Panc1 (cell line): ENCODE results near the gene SLC34A3. TPM values are rescaled to one million over a fixed set of nuclear protein-coding genes. Genes with fewer than 3 reads are reported as not detected.
A peak's percentile ranks its signal among the peaks of the same experiment; 100 is the strongest.
"Not testable (repeated sequence)": the region's sequence is repeated elsewhere in the genome, so short reads cannot be mapped to it uniquely, and the experiment has no call there.

ENCODE experiments used
- ATAC-seq: fragments of 200-7000 bp; cut with Tn5 transposase; 2 replicates; pipeline ENCODE4 v1.9.1; 2020; ENCODE audit warnings: mild to moderate bottlenecking, moderate library complexity
- BruUV-seq: library from RNA; stranded (reverse); fragments of 400-500 nt; replicated peaks from 2 replicates; lab custom pipeline; 2021; lab: Mats Ljungman, UMichigan
- CTCF ChIA-PET: fragments of 300-600 bp; sonication (Branson Sonifier 250); formaldehyde crosslinking; loops from one replicate; lab custom pipeline; 2022; ENCODE audit warnings: antibody characterized with exemption; lab: Charles Lee
- POLR2A ChIA-PET: fragments of 300-600 bp; sonication (Branson Sonifier 250); formaldehyde crosslinking; loops from one replicate; lab custom pipeline; 2022; ENCODE audit warnings: antibody characterized with exemption; lab: Charles Lee
- DNase-seq: peaks from one replicate; pipeline ENCODE4 v3.0.0-alpha.2; 2010; ENCODE audit warnings: low read depth, low spot score
- H3K27ac ChIP-seq: 2 replicates; pipeline ENCODE4 v1.5.1; 2011; ENCODE audit warnings: mild to moderate bottlenecking, low read length, inconsistent platforms
- H3K27me3 ChIP-seq: fragments of 200-500 bp; sonication (Bioruptor generic); 2 replicates; pipeline ENCODE4 v1.6.0; 2014; ENCODE audit warnings: low read length, inconsistent platforms; ENCODE audit not compliant: control insufficient read depth, insufficient read depth
- H3K36me3 ChIP-seq: fragments of 200-500 bp; sonication (Bioruptor generic); 2 replicates; pipeline ENCODE4 v1.5.1; 2014; ENCODE audit warnings: inconsistent platforms, mild to moderate bottlenecking, low read length, moderate library complexity; ENCODE audit not compliant: control insufficient read depth, insufficient read depth
- H3K4me1 ChIP-seq: 2 replicates; pipeline ENCODE4 v1.5.1; 2011; ENCODE audit warnings: inconsistent platforms, mild to moderate bottlenecking, low read length, moderate library complexity; ENCODE audit not compliant: control insufficient read depth, insufficient read depth
- H3K4me3 ChIP-seq, 2 experiments: 2 replicates each; pipeline ENCODE4 v1.5.1; 2011 to 2012; ENCODE audit warnings: low read depth in 2 of 2, low read length in 2 of 2, mild to moderate bottlenecking in 2 of 2, inconsistent platforms in 1 of 2, moderate library complexity in 1 of 2
- H3K9me3 ChIP-seq: fragments of 200-500 bp; sonication (Bioruptor generic); 2 replicates; pipeline ENCODE4 v1.5.1; 2014; ENCODE audit warnings: low read depth, mild to moderate bottlenecking, inconsistent platforms, low read length, moderate library complexity; ENCODE audit not compliant: control insufficient read depth, insufficient read depth
- POLR2AphosphoS5 ChIP-seq: IDR thresholded peaks from 2 replicates; pipeline ENCODE4 v1.6.1; 2012; ENCODE audit warnings: mild to moderate bottlenecking, low read depth, low read length, moderate library complexity
- SIN3A ChIP-seq: IDR thresholded peaks from 2 replicates; pipeline ENCODE4 v1.6.1; 2012; ENCODE audit warnings: low read depth, mild to moderate bottlenecking, low read length, moderate library complexity, borderline replicate concordance; ENCODE audit not compliant: insufficient read depth
- TCF7L2 ChIP-seq: IDR thresholded peaks from 2 replicates; pipeline ENCODE4 v1.6.1; 2011; ENCODE audit warnings: mild to moderate bottlenecking, low read depth, low read length, inconsistent platforms
- in situ Hi-C: cut with HindIII; loops from 2 replicates; pipeline ENCODE4 v1.10.0; 2016; ENCODE audit warnings: low sequenced_read_pairs, low pct_unique_long_range_greater_than_20kb
- intact Hi-C: fragments of 100-400 bp; cut with micrococcal nuclease; formaldehyde crosslinking; loops from one replicate; pipeline ENCODE4 v1.10.0; 2022; ENCODE audit not compliant: unreplicated experiment
- total RNA-seq: library from RNA; stranded (reverse); gene quantifications from one replicate; pipeline ENCODE4 v1.2.1, GENCODE V29; 2021; ENCODE audit not compliant: unreplicated experiment
- TF ChIP-seq, protein P1 (sequence below): fragments of 450-650 bp; IDR thresholded peaks from 2 replicates; pipeline ENCODE4 v1.5.1; 2017; ENCODE audit warnings: mild to moderate bottlenecking
- TF ChIP-seq, protein P2 (sequence below), 2 experiments: IDR thresholded peaks; 2 replicates each; pipeline ENCODE4 v1.6.1; 2011 to 2012; ENCODE audit warnings: low read depth in 2 of 2, control low read depth in 1 of 2, low read length in 1 of 2, mild to moderate bottlenecking in 1 of 2, moderate library complexity in 1 of 2; ENCODE audit not compliant: insufficient read depth in 1 of 2

The SLC34A3 gene
- total RNA-seq, 1 experiment from 2014 or later, result not detected

DNA sequence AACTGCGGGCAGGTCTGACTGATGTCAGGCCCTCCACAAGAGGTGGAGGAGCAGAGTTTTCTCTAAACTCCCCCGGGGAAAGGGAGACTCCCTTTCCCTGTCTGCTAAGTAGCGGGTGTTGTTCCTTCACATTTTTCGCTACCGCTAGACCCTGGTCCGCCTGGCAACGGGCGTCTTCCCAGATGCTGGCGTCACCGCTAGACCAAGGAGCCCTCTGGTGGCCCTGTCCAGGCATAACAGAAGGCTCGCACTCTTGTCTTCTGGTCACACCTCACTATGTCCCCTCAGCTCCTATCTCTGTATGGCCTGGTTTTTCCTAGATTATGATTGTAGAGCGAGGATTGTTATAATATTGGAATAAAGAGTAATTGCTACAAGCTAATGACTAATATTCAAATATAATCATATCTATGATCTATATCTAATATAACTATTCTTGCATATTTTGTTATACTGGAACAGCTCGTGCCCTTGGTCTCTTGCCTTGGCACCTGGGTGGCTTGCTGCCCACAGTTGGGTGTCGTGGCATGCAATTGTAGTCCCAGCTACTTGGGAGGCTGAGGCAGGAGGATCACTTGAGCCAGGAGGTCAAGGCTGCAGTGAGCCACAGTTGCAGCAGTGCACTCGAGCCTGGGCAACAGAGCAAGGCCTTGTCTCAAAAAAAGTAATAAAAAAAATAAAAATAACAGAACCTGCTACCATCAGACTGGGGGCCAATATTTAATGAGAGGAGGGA is 31.6 kb downstream of the SLC34A3 start:
- ChIA-PET POLR2A (interaction anchor here (0.8 kb wide), 1 partner anchor 22 kb away, joined by 3 read pairs; the partner anchor contains the start of gene TUBB4B), CTCF (interaction anchor here (1.0 kb wide), 1 partner anchor 26 kb away, joined by 3 read pairs; no protein-coding TSS in a partner anchor)
- H3K9me3 ChIP-seq, in situ Hi-C loops, H3K4me3 ChIP-seq, H3K4me1 ChIP-seq, intact Hi-C loops, BruUV-seq, DNase-seq, H3K36me3 ChIP-seq, H3K27me3 ChIP-seq, ATAC-seq, H3K27ac ChIP-seq: not testable (repeated sequence)
- TF ChIP-seq, protein P1, sequence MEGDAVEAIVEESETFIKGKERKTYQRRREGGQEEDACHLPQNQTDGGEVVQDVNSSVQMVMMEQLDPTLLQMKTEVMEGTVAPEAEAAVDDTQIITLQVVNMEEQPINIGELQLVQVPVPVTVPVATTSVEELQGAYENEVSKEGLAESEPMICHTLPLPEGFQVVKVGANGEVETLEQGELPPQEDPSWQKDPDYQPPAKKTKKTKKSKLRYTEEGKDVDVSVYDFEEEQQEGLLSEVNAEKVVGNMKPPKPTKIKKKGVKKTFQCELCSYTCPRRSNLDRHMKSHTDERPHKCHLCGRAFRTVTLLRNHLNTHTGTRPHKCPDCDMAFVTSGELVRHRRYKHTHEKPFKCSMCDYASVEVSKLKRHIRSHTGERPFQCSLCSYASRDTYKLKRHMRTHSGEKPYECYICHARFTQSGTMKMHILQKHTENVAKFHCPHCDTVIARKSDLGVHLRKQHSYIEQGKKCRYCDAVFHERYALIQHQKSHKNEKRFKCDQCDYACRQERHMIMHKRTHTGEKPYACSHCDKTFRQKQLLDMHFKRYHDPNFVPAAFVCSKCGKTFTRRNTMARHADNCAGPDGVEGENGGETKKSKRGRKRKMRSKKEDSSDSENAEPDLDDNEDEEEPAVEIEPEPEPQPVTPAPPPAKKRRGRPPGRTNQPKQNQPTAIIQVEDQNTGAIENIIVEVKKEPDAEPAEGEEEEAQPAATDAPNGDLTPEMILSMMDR, result peak; percentile 76

DNA sequence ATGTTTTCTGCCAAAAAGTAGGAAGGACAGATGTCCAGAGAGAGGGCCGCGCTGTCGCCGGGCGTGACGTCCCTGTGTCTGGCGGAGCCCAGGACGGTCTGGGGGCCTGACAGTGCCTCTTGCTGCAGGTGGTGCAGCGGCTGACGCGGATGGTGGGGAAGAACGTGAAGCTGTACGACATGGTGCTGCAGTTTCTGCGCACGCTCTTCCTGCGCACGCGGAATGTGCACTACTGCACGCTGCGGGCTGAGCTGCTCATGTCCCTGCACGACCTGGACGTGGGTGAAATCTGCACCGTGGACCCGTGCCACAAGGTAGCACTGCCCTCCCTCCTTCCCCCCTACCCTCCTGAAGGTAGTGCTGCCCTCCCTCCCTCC is 32.2 kb downstream of the SLC34A3 start:
- DNase-seq, result no peak
- intact Hi-C loops (no loop called here), in situ Hi-C loops (no loop called here)
- no TSS peak for BruUV-seq
- ChIA-PET POLR2A (no interaction called here), CTCF (no interaction called here)
- Histone ChIP-seq H3K36me3 (0 out of 2 replicates have a peak, but pooled peaks cover 3% of the 10 kb centered on the region), H3K27me3 (no peaks in the 10 kb centered on the region), H3K27ac (no peak overlapping the region), H3K4me1 (no peaks in the 10 kb centered on the region), H3K4me3 (no peak overlapping the region), H3K9me3 (no peaks in the 10 kb centered on the region)
- no peak for ATAC-seq
- no peak for TF ChIP-seq POLR2AphosphoS5
- TF ChIP-seq, protein P1, result no peak
- TF ChIP-seq, protein P2, sequence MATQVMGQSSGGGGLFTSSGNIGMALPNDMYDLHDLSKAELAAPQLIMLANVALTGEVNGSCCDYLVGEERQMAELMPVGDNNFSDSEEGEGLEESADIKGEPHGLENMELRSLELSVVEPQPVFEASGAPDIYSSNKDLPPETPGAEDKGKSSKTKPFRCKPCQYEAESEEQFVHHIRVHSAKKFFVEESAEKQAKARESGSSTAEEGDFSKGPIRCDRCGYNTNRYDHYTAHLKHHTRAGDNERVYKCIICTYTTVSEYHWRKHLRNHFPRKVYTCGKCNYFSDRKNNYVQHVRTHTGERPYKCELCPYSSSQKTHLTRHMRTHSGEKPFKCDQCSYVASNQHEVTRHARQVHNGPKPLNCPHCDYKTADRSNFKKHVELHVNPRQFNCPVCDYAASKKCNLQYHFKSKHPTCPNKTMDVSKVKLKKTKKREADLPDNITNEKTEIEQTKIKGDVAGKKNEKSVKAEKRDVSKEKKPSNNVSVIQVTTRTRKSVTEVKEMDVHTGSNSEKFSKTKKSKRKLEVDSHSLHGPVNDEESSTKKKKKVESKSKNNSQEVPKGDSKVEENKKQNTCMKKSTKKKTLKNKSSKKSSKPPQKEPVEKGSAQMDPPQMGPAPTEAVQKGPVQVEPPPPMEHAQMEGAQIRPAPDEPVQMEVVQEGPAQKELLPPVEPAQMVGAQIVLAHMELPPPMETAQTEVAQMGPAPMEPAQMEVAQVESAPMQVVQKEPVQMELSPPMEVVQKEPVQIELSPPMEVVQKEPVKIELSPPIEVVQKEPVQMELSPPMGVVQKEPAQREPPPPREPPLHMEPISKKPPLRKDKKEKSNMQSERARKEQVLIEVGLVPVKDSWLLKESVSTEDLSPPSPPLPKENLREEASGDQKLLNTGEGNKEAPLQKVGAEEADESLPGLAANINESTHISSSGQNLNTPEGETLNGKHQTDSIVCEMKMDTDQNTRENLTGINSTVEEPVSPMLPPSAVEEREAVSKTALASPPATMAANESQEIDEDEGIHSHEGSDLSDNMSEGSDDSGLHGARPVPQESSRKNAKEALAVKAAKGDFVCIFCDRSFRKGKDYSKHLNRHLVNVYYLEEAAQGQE (IDR thresholded peaks at IDR 0.05; ENCODE audit: insufficient read depth in 1 of 2, low read depth in 2 of 2, low read length in 1 of 2), result no peak
- no peak for TF ChIP-seq TCF7L2
- TF ChIP-seq SIN3A, result no peak
